ENCODE measurements around the gene METTL13.

METTL13 gene

GRCh38 chr1:171781176-171781875 is at the start of gene METTL13:
Gene METTL13, plus strand, starts transcription at chr1:171781660. Its CDS starts 308 bp downstream, at chr1:171781968.
- peak; percentile 98 for DNase-seq

GRCh38 chr1:171736196-171736595 is 45.3 kb upstream of the METTL13 start:
- DNase-seq = no peak

- no peak for DNase-seq
Observed at GRCh38 chr1:171738911-171739310, 42.5 kb upstream of the METTL13 start.

- no peak for DNase-seq
Observed at GRCh38 chr1:171739656-171740055, 41.8 kb upstream of the METTL13 start.

GRCh38 chr1:171740356-171740863 is 41.0 kb upstream of the METTL13 start:
- no peak for DNase-seq

GRCh38 chr1:171740987-171741871 is 40.2 kb upstream of the METTL13 start:
- DNase-seq = peak; percentile 34

- peak; percentile 84 for DNase-seq
Observed at GRCh38 chr1:171741872-171742576, 39.4 kb upstream of the METTL13 start, which contains the start of gene VAMP4. Gene VAMP4, minus strand, starts transcription at chr1:171742065. Its CDS starts 3,651 bp downstream, at chr1:171738414.

- no peak for DNase-seq
Observed at GRCh38 chr1:171742577-171742922, 38.9 kb upstream of the METTL13 start.

GRCh38 chr1:171743081-171743870 is 38.2 kb upstream of the METTL13 start:
- DNase-seq = no peak

- DNase-seq = no peak
Observed at GRCh38 chr1:171744986-171745385, 36.5 kb upstream of the METTL13 start.

- DNase-seq = no peak
Observed at GRCh38 chr1:171748651-171749050, 32.8 kb upstream of the METTL13 start.

- DNase-seq = no peak
Observed at GRCh38 chr1:171751221-171751620, 30.2 kb upstream of the METTL13 start.

- no peak for DNase-seq
Observed at GRCh38 chr1:171753182-171753581, 28.3 kb upstream of the METTL13 start.

- DNase-seq = no peak
Observed at GRCh38 chr1:171753685-171754352, 27.6 kb upstream of the METTL13 start.

- no peak for DNase-seq
Observed at GRCh38 chr1:171754353-171754705, 27.1 kb upstream of the METTL13 start.

- no peak for DNase-seq
Observed at GRCh38 chr1:171754971-171755370, 26.5 kb upstream of the METTL13 start.

GRCh38 chr1:171756856-171757255 is 24.6 kb upstream of the METTL13 start:
- no peak for DNase-seq

- no peak for DNase-seq
Observed at GRCh38 chr1:171758011-171758410, 23.4 kb upstream of the METTL13 start.

GRCh38 chr1:171762143-171762563 is 19.3 kb upstream of the METTL13 start:
- DNase-seq = no peak

- no peak for DNase-seq
Observed at GRCh38 chr1:171763764-171764163, 17.7 kb upstream of the METTL13 start.

- no peak for DNase-seq
Observed at GRCh38 chr1:171769171-171769570, 12.3 kb upstream of the METTL13 start.

GRCh38 chr1:171769754-171770153 is 11.7 kb upstream of the METTL13 start:
- no peak for DNase-seq
